GM13977 (cell line): ENCODE measurements around the gene CPT1C.

Experiments
- DNase-seq: peaks from one replicate; pipeline ENCODE4 v3.0.0; 2012; ENCODE audit warnings: low spot score
- CTCF ChIP-seq: IDR thresholded peaks from 2 replicates; pipeline ENCODE4 v1.5.1; 2012; ENCODE audit warnings: mild to moderate bottlenecking, control low read depth; ENCODE audit not compliant: insufficient read depth; ENCODE audit errors: extremely low read depth, missing control alignments
- in situ Hi-C: fragments of 300-500 bp; cut with MboI; formaldehyde crosslinking; loops from one replicate; pipeline ENCODE4 v1.12.0; 2022; ENCODE audit warnings: low sequenced_read_pairs, low pct_unique_long_range_greater_than_20kb, mixed read lengths, inconsistent platforms; ENCODE audit not compliant: unreplicated experiment

Gene CPT1C

DNA sequence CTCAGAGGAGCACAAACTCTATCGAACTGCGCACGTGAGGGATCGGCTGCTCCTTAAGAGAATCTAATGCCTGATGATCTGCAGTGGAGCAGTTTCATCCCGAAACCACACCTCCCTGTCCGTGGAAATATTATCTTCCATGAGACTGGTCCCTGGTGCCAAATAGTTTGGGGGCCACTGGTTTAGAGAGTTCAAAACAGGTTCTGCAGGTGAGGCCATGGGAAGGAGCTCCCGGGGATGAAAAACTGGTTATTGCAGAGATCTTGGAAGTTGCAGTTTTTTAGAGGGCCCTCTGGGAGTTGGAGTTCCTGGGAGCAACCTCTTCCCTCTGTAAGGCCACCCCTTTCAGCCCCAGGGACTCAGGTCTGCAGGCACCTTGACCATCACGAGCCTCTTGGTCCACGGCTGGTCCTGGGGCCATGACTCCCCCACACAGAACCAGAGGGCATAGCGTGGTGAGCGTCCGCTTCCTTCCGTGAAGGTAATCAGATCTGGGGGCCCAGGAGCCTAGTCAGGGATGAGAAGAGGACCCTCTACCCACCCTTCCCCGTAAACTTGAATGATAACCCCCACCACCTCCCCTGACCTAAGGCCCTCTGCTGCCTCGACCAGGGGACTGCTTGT lies 30.5 kb upstream of the CPT1C start:
- no peak for TF ChIP-seq CTCF
- in situ Hi-C loops: no loop called here
- no peak for DNase-seq

DNA sequence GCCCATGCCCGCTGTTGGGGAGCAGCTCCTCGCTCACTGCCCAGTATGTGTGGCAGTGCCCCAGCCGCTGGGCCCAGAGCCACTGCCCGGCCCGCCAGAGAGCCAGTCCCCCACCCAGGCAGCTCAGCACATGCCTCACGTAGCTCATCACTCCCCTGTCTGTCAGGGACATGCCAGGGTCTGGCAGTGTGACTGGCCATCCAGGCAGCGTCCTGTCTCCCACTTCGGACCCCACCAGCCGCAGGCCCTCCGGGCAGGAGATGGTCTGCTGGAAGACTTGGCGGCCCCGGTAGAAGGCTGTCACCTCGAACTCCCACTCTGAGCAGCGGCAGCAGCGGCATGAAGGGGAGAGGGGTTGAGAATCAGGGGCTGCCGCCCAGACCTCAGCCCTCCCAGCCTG lies 28.9 kb upstream of the CPT1C start:
- DNase-seq: no peak
- in situ Hi-C loops: no loop called here
- no peak for TF ChIP-seq CTCF

DNA sequence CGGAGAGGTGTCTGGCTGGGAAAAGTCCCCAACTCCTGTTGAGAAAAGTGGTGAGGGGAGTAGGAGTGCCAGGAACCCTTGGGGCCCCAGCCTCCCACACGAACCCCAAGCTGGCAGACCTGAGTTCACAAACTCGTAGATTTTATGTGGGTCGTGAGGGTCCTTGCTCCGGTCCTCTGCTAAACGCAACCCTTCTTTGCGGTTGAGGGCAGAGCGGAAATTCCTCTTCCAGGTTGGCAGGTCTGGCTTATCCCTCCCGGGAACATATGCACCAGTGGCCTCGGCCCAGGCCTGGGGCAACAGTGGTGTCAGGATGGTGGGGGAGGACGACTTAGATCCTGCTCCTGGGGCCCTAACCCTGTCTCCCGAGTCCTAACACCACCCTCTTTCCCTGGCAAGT lies 27.7 kb upstream of the CPT1C start:
- DNase-seq: no peak
- in situ Hi-C loops: no loop called here
- TF ChIP-seq CTCF: no peak

DNA sequence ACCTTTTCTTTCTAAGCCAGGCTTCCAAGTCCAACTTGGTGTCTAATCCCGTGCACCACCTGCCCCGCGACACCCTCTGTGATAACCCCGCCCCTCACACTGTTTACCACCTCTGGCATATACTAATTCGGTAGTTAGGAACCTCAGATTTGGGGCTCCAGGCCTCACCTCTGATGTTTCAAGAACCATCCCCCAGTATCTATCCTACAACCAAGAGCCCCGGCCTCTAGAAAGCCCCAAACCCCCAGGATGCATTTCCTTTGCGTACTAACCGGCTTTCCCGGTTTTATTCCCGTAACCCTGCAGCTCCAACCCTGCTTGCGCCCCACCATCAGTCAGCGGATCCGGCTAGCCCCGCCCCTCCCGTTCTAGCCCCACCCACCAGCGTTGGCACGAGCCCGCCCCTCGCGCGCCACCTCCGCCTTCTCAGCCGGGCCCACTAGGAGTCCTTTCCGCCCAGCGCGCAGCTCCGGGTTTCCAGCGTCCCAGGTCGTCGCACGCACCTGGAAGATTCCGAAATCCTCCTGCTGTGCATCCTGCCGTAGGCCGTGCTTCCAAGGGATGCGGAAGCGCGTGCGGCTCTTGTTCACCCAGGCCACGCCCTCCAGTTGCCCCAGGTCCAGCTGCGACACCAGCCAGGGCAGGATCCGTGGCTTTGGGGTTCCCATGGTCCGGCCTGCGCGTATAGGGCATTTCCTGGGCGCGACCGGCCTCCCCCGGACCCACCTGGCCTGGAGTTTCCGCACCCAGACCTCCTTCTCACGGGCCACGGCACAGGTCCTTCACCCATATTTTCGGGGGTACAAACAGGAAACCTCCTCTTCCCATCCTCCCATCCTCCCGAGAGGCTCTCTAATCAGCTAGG lies 26.5 kb upstream of the CPT1C start:
- no peak for TF ChIP-seq CTCF
- in situ Hi-C loops: no loop called here
- peak; percentile 92 for DNase-seq

GRCh38 chr19:49665036-49665350 lies 25.9 kb upstream of the CPT1C start:
- TF ChIP-seq CTCF: no peak
- in situ Hi-C loops: no loop called here
- DNase-seq: no peak

- peak; percentile 99 for DNase-seq
- no peak for TF ChIP-seq CTCF
- in situ Hi-C loops: no loop called here
Observed at GRCh38 chr19:49665351-49666119, 25.4 kb upstream of the CPT1C start, which contains the start of the genes BCL2L12 and IRF3. TSS of gene BCL2L12 (plus strand) at chr19:49665933. CDS start at chr19:49666693, 760 bp downstream. TSS of gene IRF3 (minus strand) at chr19:49665857. CDS start at chr19:49664838, 1,019 bp downstream.
